Nephron (organoid): ENCODE measurements around the gene AFAP1L1.

Source experiments
- H3K27ac Mint-ChIP-seq, 3 experiments: 2 replicates each; pipeline ENCODE4 v1.8.0; 2020; ENCODE audit warnings: mixed read lengths in 3 of 3, mild to moderate bottlenecking in 2 of 3, moderate library complexity in 1 of 3
- H3K27me3 Mint-ChIP-seq: 2 replicates; pipeline ENCODE4 v1.8.0; 2021; ENCODE audit warnings: low read depth, mild to moderate bottlenecking, moderate library complexity, mixed read lengths
- H3K36me3 Mint-ChIP-seq: 2 replicates; pipeline ENCODE4 v1.8.0; 2020; ENCODE audit warnings: low read depth, mixed read lengths
- H3K4me1 Mint-ChIP-seq: 2 replicates; pipeline ENCODE4 v1.8.0; 2020; ENCODE audit warnings: mixed read lengths
- H3K4me3 Mint-ChIP-seq, 3 experiments: 2 replicates each; pipeline ENCODE4 v1.8.0; 2020; ENCODE audit warnings: mild to moderate bottlenecking in 3 of 3, mixed read lengths in 3 of 3, moderate library complexity in 2 of 3
- H3K9me3 Mint-ChIP-seq: 2 replicates; pipeline ENCODE4 v1.8.0; 2020; ENCODE audit warnings: mixed read lengths
- TF ChIP-seq, protein P1 (sequence below), 3 experiments: fragments of 200-600 bp; sonication (generic); IDR thresholded peaks; one replicate each; pipeline ENCODE4 v1.5.0; 2021; ENCODE audit warnings: antibody characterized with exemption in 3 of 3; ENCODE audit not compliant: unreplicated experiment in 3 of 3

Gene AFAP1L1

DNA sequence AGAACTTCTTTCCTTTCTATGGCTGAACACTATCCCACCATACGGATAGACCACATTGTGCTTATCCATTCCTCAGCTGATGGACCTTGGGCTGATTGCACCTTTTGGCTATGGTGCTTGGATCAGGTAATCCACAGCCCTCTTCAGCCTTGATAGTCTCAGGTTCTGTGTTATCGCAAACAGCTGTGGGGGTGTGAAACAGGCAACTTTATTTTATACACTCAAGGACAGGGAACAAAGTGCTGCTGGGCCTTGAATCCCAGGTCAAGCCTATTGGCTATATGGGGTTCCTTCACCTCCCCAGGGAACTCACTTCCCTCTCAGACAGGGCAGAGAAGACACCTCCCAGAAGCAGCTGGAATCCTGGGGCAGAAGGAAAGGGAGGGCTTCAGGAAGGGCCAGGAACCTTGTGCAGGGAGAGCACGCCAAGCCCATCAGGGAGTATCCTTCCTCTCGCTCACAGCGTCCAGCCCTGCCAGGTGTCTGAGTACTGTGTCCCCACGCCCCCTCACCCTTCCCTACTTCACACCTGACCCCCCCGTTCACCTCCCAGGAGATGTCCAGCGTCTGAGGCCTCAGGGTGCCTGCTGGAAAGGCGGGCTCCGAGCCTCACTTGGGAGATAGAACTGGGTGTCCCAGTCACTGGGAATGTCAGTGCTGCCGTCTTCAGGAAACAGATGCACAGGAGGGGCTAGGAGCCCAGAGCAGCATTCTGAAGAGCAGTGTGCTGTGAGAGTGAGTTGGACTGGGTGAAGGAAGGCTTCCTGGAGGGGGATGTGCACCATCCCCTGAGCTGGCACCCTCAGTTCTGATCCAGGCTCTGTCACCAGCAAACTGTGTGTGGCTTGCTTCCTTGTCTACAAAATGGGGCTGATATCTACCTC, 32.8 kb downstream of the AFAP1L1 start:
- no peaks in the 10 kb centered on the region for H3K4me1 Mint-ChIP-seq
- H3K27ac Mint-ChIP-seq: no peak overlapping the region
- no peaks in the 10 kb centered on the region for H3K36me3 Mint-ChIP-seq
- TF ChIP-seq, protein P1, sequence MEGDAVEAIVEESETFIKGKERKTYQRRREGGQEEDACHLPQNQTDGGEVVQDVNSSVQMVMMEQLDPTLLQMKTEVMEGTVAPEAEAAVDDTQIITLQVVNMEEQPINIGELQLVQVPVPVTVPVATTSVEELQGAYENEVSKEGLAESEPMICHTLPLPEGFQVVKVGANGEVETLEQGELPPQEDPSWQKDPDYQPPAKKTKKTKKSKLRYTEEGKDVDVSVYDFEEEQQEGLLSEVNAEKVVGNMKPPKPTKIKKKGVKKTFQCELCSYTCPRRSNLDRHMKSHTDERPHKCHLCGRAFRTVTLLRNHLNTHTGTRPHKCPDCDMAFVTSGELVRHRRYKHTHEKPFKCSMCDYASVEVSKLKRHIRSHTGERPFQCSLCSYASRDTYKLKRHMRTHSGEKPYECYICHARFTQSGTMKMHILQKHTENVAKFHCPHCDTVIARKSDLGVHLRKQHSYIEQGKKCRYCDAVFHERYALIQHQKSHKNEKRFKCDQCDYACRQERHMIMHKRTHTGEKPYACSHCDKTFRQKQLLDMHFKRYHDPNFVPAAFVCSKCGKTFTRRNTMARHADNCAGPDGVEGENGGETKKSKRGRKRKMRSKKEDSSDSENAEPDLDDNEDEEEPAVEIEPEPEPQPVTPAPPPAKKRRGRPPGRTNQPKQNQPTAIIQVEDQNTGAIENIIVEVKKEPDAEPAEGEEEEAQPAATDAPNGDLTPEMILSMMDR (IDR thresholded peaks at IDR 0.05; ENCODE audit: unreplicated experiment in 3 of 3): no peak
- H3K4me3 Mint-ChIP-seq: no peak overlapping the region
- H3K9me3 Mint-ChIP-seq: no peaks in the 10 kb centered on the region
- no peaks in the 10 kb centered on the region for H3K27me3 Mint-ChIP-seq

DNA sequence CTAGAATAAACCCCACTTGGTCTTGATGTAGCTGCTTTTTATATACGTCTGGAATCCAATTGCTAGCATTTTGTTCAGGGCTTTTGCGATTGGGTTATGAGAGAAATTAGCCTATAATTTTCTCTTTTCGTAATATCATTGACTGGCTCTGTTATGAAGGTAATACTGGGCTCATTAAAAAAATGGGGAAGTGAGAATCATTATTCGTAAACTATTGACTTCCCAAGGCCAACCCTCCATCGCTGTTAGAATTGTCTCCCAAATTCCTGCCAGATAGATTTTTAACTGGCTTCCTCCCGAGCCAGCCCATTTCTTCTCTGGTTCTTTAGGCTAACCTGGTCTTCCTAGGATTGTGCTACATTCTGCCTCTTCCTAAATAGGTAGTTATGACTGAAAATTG, 37.7 kb downstream of the AFAP1L1 start:
- H3K27me3 Mint-ChIP-seq: peaks cover 8% of the 10 kb centered on the region
- peaks cover 9% of the 10 kb centered on the region for H3K4me1 Mint-ChIP-seq
- no peaks in the 10 kb centered on the region for H3K36me3 Mint-ChIP-seq
- TF ChIP-seq, protein P1 (IDR thresholded peaks at IDR 0.05; ENCODE audit: unreplicated experiment in 3 of 3): no peak
- H3K27ac Mint-ChIP-seq: no peak overlapping the region
- no peak overlapping the region for H3K4me3 Mint-ChIP-seq
- H3K9me3 Mint-ChIP-seq: no peaks in the 10 kb centered on the region

DNA sequence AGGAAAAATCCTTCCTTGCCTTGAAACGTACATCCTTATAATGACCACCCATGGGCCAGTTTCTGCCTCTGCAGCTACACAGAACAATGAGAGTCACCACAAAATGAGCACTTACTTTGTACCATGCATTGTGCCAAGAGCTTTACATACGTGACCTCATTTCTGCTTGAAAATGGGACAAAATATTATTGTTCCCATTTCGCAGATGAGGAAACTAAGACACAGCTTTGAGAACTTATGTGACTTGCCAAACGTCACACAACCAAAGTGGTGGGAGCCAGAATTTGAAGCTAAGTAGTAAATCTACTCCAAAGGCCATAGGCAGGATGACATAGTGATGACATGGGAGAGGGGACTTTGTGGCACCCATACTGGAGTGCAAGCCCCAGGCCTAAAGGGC, 38.8 kb downstream of the AFAP1L1 start:
- no peak overlapping the region for H3K4me3 Mint-ChIP-seq
- no peak overlapping the region for H3K27ac Mint-ChIP-seq
- H3K4me1 Mint-ChIP-seq: peaks cover 13% of the 10 kb centered on the region
- TF ChIP-seq, protein P1 (IDR thresholded peaks at IDR 0.05; ENCODE audit: unreplicated experiment in 3 of 3): no peak
- no peaks in the 10 kb centered on the region for H3K9me3 Mint-ChIP-seq
- H3K36me3 Mint-ChIP-seq: no peaks in the 10 kb centered on the region
- H3K27me3 Mint-ChIP-seq: peaks cover 8% of the 10 kb centered on the region

DNA sequence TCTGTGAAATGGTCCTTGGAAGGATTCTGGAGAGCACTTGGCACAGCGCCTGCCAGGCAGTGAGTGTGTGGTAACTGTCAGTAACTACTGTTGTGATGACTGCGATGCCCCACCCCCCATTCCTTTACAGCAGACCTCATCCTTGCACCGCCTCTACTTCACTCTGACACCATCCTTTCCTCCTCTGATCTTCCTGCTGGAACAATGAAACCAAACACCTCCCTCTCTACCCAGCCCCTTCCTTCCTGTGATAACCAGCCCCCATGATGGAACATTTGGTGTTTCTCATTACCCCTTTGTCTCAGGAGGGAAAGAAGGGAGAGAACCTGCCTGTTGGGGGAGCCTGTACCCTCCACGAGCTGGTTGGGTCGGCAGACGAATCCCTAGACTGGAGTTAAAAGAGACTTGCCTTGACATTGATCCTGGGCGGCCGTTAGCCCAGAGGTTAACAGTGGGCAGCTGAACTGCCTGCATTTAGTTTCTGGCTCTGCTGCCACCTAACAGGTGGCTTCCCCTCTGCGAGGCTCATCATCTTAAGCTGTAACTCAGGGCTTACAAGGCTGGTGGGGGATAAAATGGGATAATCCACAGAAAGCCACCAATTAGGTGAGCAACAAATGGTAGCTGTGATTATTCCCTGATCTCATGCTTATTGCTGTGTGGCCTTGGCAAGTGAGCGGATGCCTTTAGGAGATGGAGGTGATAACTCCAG, 39.4 kb downstream of the AFAP1L1 start:
- Mint-ChIP-seq H3K4me1 (peaks cover 14% of the 10 kb centered on the region), H3K4me3 (no peak overlapping the region), H3K27me3 (peaks cover 8% of the 10 kb centered on the region), H3K27ac (no peak overlapping the region), H3K36me3 (no peaks in the 10 kb centered on the region), H3K9me3 (no peaks in the 10 kb centered on the region)
- TF ChIP-seq, protein P1 (IDR thresholded peaks at IDR 0.05; ENCODE audit: unreplicated experiment in 3 of 3): no peak

DNA sequence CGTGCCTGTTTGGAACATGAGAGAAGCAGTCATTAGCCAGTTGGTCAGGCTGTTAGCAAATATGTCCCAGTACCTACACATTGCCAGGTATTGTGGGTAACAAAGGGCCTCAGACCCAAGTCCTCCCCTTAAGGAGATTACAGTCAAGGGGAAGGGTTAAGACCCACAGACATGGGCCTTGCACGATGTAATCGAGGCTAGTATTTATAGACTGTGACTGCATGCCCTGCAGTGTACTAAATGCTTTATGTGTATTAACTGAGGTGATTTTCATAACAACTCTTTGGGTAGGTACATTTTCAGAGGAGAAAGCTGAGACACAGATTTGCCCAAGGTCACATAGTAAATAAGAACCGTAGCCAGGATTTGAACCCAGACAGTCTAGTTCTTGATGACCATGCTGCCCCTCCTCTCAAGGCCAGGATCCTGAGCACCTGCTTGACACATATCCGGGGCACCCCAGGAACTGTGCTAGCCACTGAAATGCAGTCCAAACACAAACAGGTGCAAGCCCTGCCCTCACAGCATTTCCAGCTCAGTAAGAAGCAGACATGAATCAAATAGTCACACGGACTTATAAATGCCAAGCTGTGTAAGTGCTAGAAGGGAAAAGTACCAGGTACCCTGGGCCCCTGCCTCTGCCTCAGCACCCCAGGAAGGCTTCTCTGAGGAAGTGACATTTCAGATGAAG, 41.6 kb downstream of the AFAP1L1 start:
- no peaks in the 10 kb centered on the region for H3K9me3 Mint-ChIP-seq
- TF ChIP-seq, protein P1 (IDR thresholded peaks at IDR 0.05; ENCODE audit: unreplicated experiment in 3 of 3): no peak
- peaks cover 20% of the 10 kb centered on the region for H3K4me1 Mint-ChIP-seq
- H3K4me3 Mint-ChIP-seq: no peak overlapping the region
- H3K27me3 Mint-ChIP-seq: peaks cover 8% of the 10 kb centered on the region
- H3K36me3 Mint-ChIP-seq: no peaks in the 10 kb centered on the region
- H3K27ac Mint-ChIP-seq: no peak overlapping the region
